Stimulated activated CD4-positive, alpha-beta T cell treated with anti-CD3 and anti-CD28 coated beads, Interleukin-4, amount 100 ng/mL, for 24 hours (primary cell): ENCODE data around the gene REL.
A peak's percentile ranks its signal among the peaks of the same experiment; 100 is the strongest.
"Not testable (repeated sequence)": the region's sequence is repeated elsewhere in the genome, so short reads cannot be mapped to it uniquely, and the experiment has no call there.

ENCODE experiments used
- DNase-seq: peaks from one replicate; pipeline ENCODE4 v3.0.0-alpha.2; 2020

REL gene

DNA sequence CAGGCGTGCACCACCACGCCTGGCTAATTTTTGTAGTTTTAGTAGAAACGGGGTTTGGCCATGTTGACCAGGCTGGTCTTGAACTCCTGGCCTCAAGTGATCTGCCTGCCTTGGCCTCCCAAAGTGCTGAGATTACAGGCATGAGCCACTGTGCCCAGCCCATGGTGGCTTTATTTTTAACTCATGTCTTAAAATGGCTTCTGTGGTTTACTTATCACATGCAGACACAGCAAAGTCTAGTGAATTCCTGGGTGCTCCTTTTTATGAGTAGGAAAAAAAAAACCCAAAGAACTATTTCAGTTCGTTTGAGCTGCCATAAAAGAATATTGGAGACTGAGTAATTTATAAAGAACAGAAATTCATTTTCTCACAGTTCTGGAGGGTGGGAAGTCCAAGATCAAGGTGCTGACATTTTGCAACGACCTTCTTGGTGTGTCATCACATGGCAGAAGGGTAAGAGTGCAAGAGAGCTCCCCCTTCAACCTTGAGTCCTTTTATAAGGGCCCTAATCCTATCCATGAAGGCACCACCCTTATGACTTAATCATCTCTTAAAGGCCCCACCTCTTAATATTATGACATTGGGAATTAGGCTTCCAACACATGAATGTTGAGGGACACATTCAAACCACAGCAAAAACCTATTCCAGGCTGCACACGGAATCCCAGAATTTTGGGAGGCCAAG lies 12.6 kb upstream of the REL start:
- no peak for DNase-seq

GRCh38 chr2:60872510-60872928 lies 8.9 kb upstream of the REL start:
- no peak for DNase-seq

DNA sequence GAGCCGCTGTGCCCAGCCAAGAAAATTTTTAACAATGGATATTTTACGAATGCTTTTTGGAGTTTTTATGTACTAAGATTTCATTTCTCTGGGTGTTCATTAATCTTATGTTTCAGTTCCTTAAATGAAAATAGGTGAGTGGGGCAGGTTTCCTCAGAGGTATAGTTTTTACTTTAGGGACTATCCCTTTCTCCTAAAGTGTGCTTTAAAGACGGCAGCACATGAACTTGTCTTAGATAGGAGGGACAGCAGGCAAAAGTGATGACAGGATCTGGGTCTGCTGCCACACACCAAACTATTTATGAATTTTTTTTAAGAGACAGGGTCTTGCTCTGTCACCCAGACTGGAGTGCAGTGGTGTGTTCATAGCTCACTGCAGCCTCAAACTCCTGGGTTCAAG lies 8.0 kb upstream of the REL start:
- no peak for DNase-seq

GRCh38 chr2:60875520-60875919 lies 5.9 kb upstream of the REL start:
- DNase-seq: no peak

GRCh38 chr2:60880643-60881046 lies 729 bp upstream of the REL start:
- no peak for DNase-seq

- peak; percentile 17 for DNase-seq
Measured at GRCh38 chr2:60882971-60883753, 1.8 kb downstream of the REL start.

DNA sequence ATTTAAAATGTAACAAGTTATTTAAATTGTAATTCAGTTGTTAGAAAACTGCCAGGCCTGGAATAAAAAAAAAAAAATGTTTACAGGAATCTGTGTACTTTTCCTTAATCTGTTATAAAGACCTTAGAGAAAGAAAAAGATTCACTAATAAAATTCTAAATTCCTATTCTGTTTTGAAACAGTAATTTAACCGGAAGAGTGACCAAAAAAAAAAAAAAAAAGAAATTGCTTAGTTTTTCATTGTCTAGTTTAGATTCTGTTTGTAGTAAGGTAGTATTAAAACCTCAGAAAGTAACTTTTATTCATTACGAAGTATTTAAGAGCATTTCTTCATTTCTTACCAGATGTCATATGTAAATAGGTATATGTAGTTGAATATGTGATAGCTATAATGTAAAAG lies 2.5 kb downstream of the REL start:
- no peak for DNase-seq

GRCh38 chr2:60884800-60885199 lies 3.4 kb downstream of the REL start:
- no peak for DNase-seq

DNA sequence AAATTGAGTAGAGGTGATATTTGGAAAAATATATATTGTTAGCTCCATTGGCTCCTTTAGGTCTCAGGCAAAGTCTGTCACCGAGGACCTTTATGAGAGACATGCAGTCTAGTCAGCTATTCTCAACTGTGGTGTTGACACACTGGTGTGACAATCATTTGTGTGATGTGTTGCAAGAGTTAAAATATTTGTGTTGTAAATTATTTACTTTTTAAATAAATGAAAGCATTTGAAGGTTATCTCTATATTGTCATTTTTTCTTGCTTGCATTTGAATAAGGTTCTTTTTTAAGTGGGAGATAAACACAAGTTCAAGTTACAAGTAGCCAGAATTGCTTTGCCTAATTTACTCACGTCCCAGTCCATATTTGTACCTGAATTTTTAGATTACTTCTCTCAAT lies 4.3 kb downstream of the REL start:
- no peak for DNase-seq

DNA sequence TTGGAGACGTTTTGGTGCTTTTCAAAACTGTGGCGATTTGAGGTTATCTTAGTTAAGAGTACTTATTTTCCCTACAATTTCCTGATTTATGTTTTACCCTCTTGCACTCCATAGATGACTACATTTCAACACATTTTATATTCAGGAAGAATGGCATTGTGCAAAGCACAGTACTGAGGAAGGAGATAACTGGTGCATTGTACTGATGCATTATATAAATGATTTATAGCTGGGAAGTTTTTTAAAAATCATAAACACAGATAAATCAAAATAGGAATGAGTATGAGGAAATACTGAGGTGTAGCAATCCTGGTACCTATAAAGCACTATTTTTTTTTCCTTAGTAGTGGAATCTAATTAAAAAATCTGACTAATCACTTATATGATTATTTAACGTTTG lies 5.6 kb downstream of the REL start:
- no peak for DNase-seq

DNA sequence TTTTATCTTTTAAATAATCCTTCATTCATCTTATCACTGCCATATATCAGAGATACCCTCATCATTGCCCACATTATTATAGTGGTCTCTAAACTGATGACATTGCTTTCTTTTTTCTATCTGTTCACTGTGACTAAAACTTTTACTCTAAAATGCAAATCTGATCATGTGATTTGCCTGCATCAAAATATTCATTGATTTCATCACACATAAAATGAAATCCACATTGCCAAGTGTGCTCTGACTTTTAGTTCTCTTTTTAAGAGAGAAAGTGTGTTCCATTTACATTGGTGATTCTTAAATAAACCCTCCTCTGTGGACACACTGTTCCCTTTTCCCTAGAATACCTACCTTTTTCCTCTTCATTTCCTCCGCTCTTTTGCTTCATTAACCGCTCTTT lies 7.5 kb downstream of the REL start:
- DNase-seq: no peak

DNA sequence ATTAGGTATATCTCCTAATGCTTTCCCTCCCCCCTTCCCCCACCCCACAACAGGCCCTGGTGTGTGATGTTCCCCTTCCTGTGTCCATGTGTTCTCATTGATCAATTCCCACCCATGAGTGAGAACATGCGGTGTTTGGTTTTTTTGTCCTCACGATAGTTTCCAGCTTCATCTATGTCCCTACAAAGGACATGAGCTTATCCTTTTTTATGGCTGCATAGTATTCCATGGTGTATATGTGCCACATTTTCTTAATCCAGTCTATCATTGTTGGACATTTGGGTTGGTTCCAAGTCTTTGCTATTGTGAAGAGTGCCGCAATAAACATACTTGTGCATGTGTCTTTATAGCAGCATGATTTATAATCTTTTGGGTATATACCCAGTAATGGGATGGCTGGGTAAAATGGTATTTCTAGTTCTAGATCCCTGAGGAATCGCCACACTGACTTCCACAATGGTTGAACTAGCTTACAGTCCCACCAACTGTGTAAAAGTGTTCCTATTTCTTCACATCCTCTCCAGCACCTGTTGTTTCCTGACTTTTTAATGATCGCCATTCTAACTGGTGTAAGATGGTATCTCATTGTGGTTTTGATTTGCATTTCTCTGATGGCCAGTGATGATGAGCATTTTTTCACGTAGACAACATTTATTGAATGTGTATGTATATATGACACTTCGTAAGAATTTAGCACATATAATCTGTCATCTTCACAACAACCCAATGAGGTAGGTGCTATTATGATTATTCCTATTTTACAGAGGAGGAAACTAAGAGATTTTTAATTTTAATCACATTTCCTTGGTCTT lies 8.4 kb downstream of the REL start:
- not testable (repeated sequence) for DNase-seq

- DNase-seq: no peak
Measured at GRCh38 chr2:60890393-60890707, 9.0 kb downstream of the REL start.

DNA sequence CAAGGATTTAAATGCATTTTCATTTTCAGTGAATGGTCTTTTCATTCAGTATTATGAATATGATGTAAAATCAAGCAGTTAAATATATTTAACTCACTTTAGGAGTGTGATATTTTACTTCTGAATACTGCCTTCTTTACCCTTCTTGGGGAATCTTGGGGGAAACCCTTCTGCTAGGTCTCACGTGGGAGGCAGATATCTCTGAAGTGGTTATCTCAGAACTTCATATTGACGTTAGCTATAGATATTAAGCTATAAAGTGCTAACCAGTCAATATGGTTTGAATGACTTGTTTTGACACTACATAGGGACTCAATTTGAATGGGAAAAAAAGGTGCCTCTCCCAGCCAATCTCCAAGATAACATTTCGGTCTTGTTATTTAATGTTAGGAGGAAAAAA lies 9.8 kb downstream of the REL start:
- peak; percentile 18 for DNase-seq

DNA sequence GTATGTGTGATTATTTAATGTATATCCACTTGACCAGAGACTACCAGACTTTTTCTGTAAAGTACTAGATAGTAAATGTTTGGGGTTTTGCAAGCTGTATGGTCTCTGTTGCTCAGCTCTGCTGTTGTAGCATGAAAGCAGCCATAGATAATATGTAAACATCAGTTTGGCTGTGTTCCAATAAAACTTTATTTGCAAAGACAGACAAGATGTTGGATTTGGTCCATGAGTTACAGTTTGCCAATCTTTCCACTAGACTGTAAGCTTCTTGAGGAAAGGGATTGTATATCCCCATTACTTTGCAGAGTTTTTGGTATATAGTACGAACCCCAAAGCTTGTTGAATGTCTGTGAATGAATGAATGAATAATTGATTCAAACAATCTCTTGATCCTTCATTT lies 17.2 kb downstream of the REL start:
- no peak for DNase-seq

- DNase-seq: peak; percentile 75
Measured at GRCh38 chr2:60899230-60899891, 18.0 kb downstream of the REL start.

DNA sequence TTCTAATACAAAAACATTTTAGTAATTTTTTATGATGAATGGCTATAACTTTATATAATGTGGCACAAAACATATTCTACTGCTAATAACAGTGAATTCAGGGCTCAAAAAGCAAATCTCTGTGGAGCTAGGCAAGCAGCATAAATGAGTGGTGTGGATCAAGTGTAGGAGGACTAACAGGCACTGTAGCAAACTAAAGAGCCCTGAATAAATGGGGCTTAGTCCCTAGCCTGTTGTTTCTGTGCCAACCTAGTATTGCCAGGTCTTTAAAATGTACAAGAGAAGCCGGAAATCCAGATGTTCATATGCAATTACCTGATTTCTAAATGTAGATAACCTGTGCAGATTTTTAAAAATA lies 18.5 kb downstream of the REL start:
- DNase-seq: no peak

GRCh38 chr2:60901296-60901695 lies 19.9 kb downstream of the REL start:
- not testable (repeated sequence) for DNase-seq

- not testable (repeated sequence) for DNase-seq
Measured at GRCh38 chr2:60905867-60906266, 24.5 kb downstream of the REL start.

- no peak for DNase-seq
Measured at GRCh38 chr2:60906395-60906794, 25.0 kb downstream of the REL start.

- DNase-seq: no peak
Measured at GRCh38 chr2:60907329-60907728, 26.0 kb downstream of the REL start.

DNA sequence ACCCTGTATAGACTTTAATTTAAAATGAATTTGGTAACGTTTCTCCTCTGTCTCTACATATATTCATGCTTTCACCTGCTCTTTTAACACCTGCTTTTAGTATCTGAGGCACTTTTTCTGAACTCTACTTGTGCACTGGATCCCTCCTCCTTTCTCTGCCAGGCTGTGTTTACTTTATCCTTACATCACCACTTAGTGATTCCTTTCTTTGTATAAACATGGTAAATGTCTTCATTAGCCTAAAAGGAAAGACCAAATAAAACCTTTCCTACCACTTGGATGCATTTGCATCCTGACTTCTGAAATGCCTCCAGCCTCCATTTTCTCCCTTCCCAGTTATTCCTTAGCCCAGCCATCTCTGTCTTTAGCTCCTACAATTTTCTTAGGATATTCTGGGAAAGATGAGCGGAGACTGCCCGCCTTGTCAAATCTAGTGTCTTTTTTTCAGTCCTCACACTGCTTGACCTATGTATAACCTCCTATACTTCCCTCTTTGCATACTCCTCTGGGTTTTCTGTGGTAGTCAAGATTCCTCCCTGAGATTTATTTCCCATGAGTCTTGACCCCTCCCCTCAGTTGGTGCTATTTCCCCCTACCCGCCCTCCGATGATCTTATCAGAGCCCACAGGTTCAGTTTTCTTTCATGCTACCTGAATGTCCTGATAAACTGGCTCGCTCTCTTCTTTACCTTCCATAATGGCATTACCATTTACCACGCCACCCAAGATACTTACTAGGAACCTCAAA lies 44.8 kb downstream of the REL start:
- no peak for DNase-seq
